Panc1 (cell line): ENCODE results near the gene GTF2H1.
"Not testable (repeated sequence)": the region's sequence is repeated elsewhere in the genome, so short reads cannot be mapped to it uniquely, and the experiment has no call there.

Experiments
- CTCF ChIP-seq: fragments of 450-650 bp; IDR thresholded peaks from 2 replicates; pipeline ENCODE4 v1.5.1; 2017; ENCODE audit warnings: mild to moderate bottlenecking
- POLR2AphosphoS5 ChIP-seq: IDR thresholded peaks from 2 replicates; pipeline ENCODE4 v1.6.1; 2012; ENCODE audit warnings: mild to moderate bottlenecking, low read depth, low read length, moderate library complexity
- REST ChIP-seq, 2 experiments: IDR thresholded peaks; 2 replicates each; pipeline ENCODE4 v1.6.1; 2011 to 2012; ENCODE audit warnings: low read depth in 2 of 2, control low read depth in 1 of 2, low read length in 1 of 2, mild to moderate bottlenecking in 1 of 2, moderate library complexity in 1 of 2; ENCODE audit not compliant: insufficient read depth in 1 of 2
- SIN3A ChIP-seq: IDR thresholded peaks from 2 replicates; pipeline ENCODE4 v1.6.1; 2012; ENCODE audit warnings: low read depth, mild to moderate bottlenecking, low read length, moderate library complexity, borderline replicate concordance; ENCODE audit not compliant: insufficient read depth
- TCF7L2 ChIP-seq: IDR thresholded peaks from 2 replicates; pipeline ENCODE4 v1.6.1; 2011; ENCODE audit warnings: mild to moderate bottlenecking, low read depth, low read length, inconsistent platforms

- TF ChIP-seq CTCF; POLR2AphosphoS5; SIN3A; REST (IDR thresholded peaks at IDR 0.05; ENCODE audit: insufficient read depth in 1 of 2, low read depth in 2 of 2, low read length in 1 of 2); TCF7L2: not testable (repeated sequence)
Observed at GRCh38 chr11:18407400-18407799, 85.0 kb downstream of the GTF2H1 start.
